Dedifferentiated amniotic fluid mesenchymal stem cell (primary cell): ENCODE data around the gene GGA1.

ENCODE experiments used
- DNase-seq: peaks from one replicate; pipeline ENCODE4 v3.0.0-alpha.2; 2016; ENCODE audit errors: extremely low spot score

The GGA1 gene

GRCh38 chr22:37674248-37674647 lies 65.6 kb downstream of the GGA1 start:
- DNase-seq = no peak

GRCh38 chr22:37674951-37675929 lies 66.6 kb downstream of the GGA1 start, which contains the start of gene LGALS1:
TSS of gene LGALS1 (plus strand) at chr22:37675636. CDS start at chr22:37675703, 67 bp downstream.
- peak; percentile 98 for DNase-seq

- DNase-seq = no peak
Measured at GRCh38 chr22:37675930-37676735, 67.5 kb downstream of the GGA1 start.

GRCh38 chr22:37676736-37677492 lies 68.3 kb downstream of the GGA1 start:
- DNase-seq = peak; percentile 95

GRCh38 chr22:37677493-37677974 lies 68.9 kb downstream of the GGA1 start:
- no peak for DNase-seq

- DNase-seq = no peak
Measured at GRCh38 chr22:37678372-37678771, 69.7 kb downstream of the GGA1 start.

GRCh38 chr22:37679670-37680069 lies 71.0 kb downstream of the GGA1 start:
- no peak for DNase-seq

- DNase-seq = no peak
Measured at GRCh38 chr22:37680191-37680851, 71.7 kb downstream of the GGA1 start.

- DNase-seq = no peak
Measured at GRCh38 chr22:37681001-37681424, 72.4 kb downstream of the GGA1 start.

GRCh38 chr22:37681556-37682049 lies 73.0 kb downstream of the GGA1 start:
- DNase-seq = peak; percentile 55
